ENCODE measurements around the gene ELP6.

- TF ChIP-seq CTCF (IDR thresholded peaks at IDR 0.05; ENCODE audit: poor library complexity, severe bottlenecking) (no peak), EZH2 (IDR thresholded peaks at IDR 0.05; ENCODE audit: borderline replicate concordance, insufficient read depth, low read length, poor library complexity, severe bottlenecking) (no peak), TAF1 (IDR thresholded peaks at IDR 0.05; ENCODE audit: low read depth) (no peak)
These were observed 20.5 kb upstream of the ELP6 start for GRCh38 chr3:47533996-47534454.
